Endothelial cell of umbilical vein (primary cell): Measurements from ENCODE around the gene OR1I1. TPM values are rescaled to one million over a fixed set of nuclear protein-coding genes. Genes with fewer than 3 reads are reported as not detected.

ENCODE experiments used
- BruUV-seq: library from RNA; stranded (reverse); fragments of 400-500 nt; replicated peaks from 2 replicates; lab custom pipeline; 2021; lab: Mats Ljungman, UMichigan
- CTCF ChIA-PET: fragments of 300-600, 350-600 bp; sonication (Branson Sonifier 250); formaldehyde crosslinking; loops from one replicate; lab custom pipeline; 2021; ENCODE audit warnings: antibody characterized with exemption, inconsistent platforms; lab: Charles Lee
- POLR2A ChIA-PET: fragments of 300-600, 350-600 bp; sonication (Branson Sonifier 250); formaldehyde crosslinking; loops from one replicate; lab custom pipeline; 2021; ENCODE audit warnings: antibody characterized with exemption, inconsistent platforms; lab: Charles Lee
- DNase-seq: peaks from one replicate; pipeline ENCODE4 v3.0.0-alpha.2; 2011; ENCODE audit warnings: low read depth, low spot score
- FAIRE-seq: peaks from 2 replicates; lab custom pipeline; 2011; peaks lifted over from hg19 to GRCh38; lab: Jason Lieb, UNC
- H2AFZ ChIP-seq: 2 replicates; pipeline ENCODE4 v1.6.0; 2012; ENCODE audit warnings: low read depth, low read length, control low read depth, inconsistent platforms
- H3K27ac ChIP-seq: 2 replicates; pipeline ENCODE4 v1.5.1; 2011; ENCODE audit warnings: low read depth, mild to moderate bottlenecking, control low read depth, low read length, moderate library complexity; ENCODE audit not compliant: insufficient read depth
- H3K27me3 ChIP-seq, 2 experiments: 2 replicates each; pipeline versions ENCODE4 v1.6.0 to v1.6.1; 2011; ENCODE audit warnings: low read length in 2 of 2, mixed read lengths in 1 of 2; ENCODE audit not compliant: control insufficient read depth in 2 of 2, insufficient read depth in 2 of 2
- H3K36me3 ChIP-seq, 2 experiments: 2 replicates in 1 of 2; 3 replicates in 1 of 2; pipeline ENCODE4 v1.5.1; 2011; ENCODE audit warnings: low read length in 2 of 2, mild to moderate bottlenecking in 1 of 2, moderate library complexity in 1 of 2; ENCODE audit not compliant: control insufficient read depth in 2 of 2, insufficient read depth in 2 of 2; ENCODE audit errors: extremely low read depth in 1 of 2
- H3K4me1 ChIP-seq: 3 replicates; pipeline ENCODE4 v1.5.1; 2011; ENCODE audit warnings: mild to moderate bottlenecking, low read length; ENCODE audit not compliant: control insufficient read depth, insufficient read depth; ENCODE audit errors: extremely low read depth
- H3K4me2 ChIP-seq: 2 replicates; pipeline ENCODE4 v1.6.1; 2011; ENCODE audit warnings: low read length, control low read depth, mixed read lengths; ENCODE audit not compliant: insufficient read depth
- H3K4me3 ChIP-seq, 3 experiments: fragments of 200-600 bp in 1 of 3; sonication (generic), shearing (Covaris generic) in 1 of 3; replicated peaks in 1 of 3; 2 replicates each; pipeline ENCODE4 v1.5.1; 2011 to 2016; ENCODE audit warnings: control low read depth in 3 of 3, low read length in 3 of 3, mild to moderate bottlenecking in 2 of 3, inconsistent platforms in 1 of 3, low read depth in 1 of 3, moderate library complexity in 1 of 3; ENCODE audit not compliant: insufficient read depth in 1 of 3
- H3K79me2 ChIP-seq: 2 replicates; pipeline ENCODE4 v1.6.0; 2012; ENCODE audit warnings: low read length, inconsistent platforms; ENCODE audit not compliant: control insufficient read depth, insufficient read depth
- H3K9ac ChIP-seq: replicated peaks from 2 replicates; pipeline ENCODE3; 2011; ENCODE audit warnings: low read length, control low read depth; ENCODE audit not compliant: insufficient read depth; ENCODE audit errors: extremely low read depth
- H3K9me1 ChIP-seq: replicated peaks from 3 replicates; pipeline ENCODE4 v1.6.0; 2011; ENCODE audit warnings: mild to moderate bottlenecking, low read length; ENCODE audit not compliant: control insufficient read depth, insufficient read depth; ENCODE audit errors: extremely low read depth
- H3K9me3 ChIP-seq: replicated peaks from 2 replicates; pipeline ENCODE4 v1.5.1; 2012; ENCODE audit warnings: low read length, inconsistent platforms; ENCODE audit not compliant: control insufficient read depth, insufficient read depth
- H4K20me1 ChIP-seq: replicated peaks from 2 replicates; pipeline ENCODE3; 2011; ENCODE audit warnings: mild to moderate bottlenecking, low read length; ENCODE audit not compliant: control insufficient read depth, insufficient read depth; ENCODE audit errors: extremely low read depth
- EZH2 ChIP-seq: IDR thresholded peaks from 2 replicates; pipeline ENCODE4 v1.6.1; 2012; ENCODE audit warnings: borderline replicate concordance, low read depth, mild to moderate bottlenecking, moderate library complexity, low read length, inconsistent platforms; ENCODE audit not compliant: severe bottlenecking
- FOS ChIP-seq: IDR thresholded peaks from 2 replicates; pipeline ENCODE4 v1.6.1; 2011; ENCODE audit warnings: mild to moderate bottlenecking, low read length, moderate library complexity, borderline replicate concordance; ENCODE audit not compliant: insufficient read depth
- GATA2 ChIP-seq: IDR thresholded peaks from 2 replicates; pipeline ENCODE4 v1.7.0; 2011; ENCODE audit warnings: low read depth, mild to moderate bottlenecking, moderate library complexity, mixed read lengths, low read length; ENCODE audit not compliant: insufficient read length, insufficient read depth
- JUN ChIP-seq: IDR thresholded peaks from 2 replicates; pipeline ENCODE4 v1.6.1; 2011; ENCODE audit warnings: borderline replicate concordance, low read depth; ENCODE audit not compliant: insufficient read length, insufficient read depth
- MYC ChIP-seq: IDR thresholded peaks from one replicate; pipeline ENCODE4 v1.6.1; 2011; ENCODE audit warnings: mild to moderate bottlenecking, low read depth, low read length
- POLR2A ChIP-seq: IDR thresholded peaks from 2 replicates; pipeline ENCODE4 v1.6.1; 2012; ENCODE audit warnings: low read depth, mild to moderate bottlenecking, control low read depth, low read length
- POLR2AphosphoS5 ChIP-seq: IDR thresholded peaks from 2 replicates; pipeline ENCODE4 v1.6.1; 2012; ENCODE audit warnings: low read depth, mild to moderate bottlenecking, control low read depth, low read length, moderate library complexity; ENCODE audit not compliant: insufficient read depth
- dilution Hi-C: fragments of 300-500 bp; cut with MboI; formaldehyde crosslinking; loops from one replicate; pipeline ENCODE4 v1.15.0; 2019; ENCODE audit warnings: low sequenced_read_pairs; ENCODE audit not compliant: extremely low pct_ligation_motif_present
- intact Hi-C: fragments of 100-400 bp; cut with micrococcal nuclease; formaldehyde crosslinking; loops from one replicate; pipeline ENCODE4 v1.10.0; 2022
- polyA plus RNA-seq, 4 experiments: library from polyadenylated mRNA; depleted of rRNA in 3 of 4; stranded (reverse) in 3 of 4; unstranded in 1 of 4; fragments of >200 nt; gene quantifications; 2 replicates each; pipeline versions ENCODE4 v1.2.1 to v1.2.3, GENCODE V29; 2011 to 2012; ENCODE audit warnings: missing spikeins in 1 of 4
- total RNA-seq: library from RNA; stranded (reverse); gene quantifications from 2 replicates; pipeline ENCODE4 v1.2.3, GENCODE V29; 2021
- TF ChIP-seq, protein P1 (sequence below), 2 donors: IDR thresholded peaks; 1 replicate in 1 of 2; 2 replicates in 1 of 2; pipeline ENCODE4 v1.5.1; 2011; ENCODE audit warnings: low read length in 2 of 2, mild to moderate bottlenecking in 2 of 2, moderate library complexity in 2 of 2, control low read depth in 1 of 2, inconsistent platforms in 1 of 2, low read depth in 1 of 2; ENCODE audit not compliant: insufficient read depth in 1 of 2; ENCODE audit errors: extremely low read depth in 1 of 2
- TF ChIP-seq, protein P2 (sequence below): IDR thresholded peaks from 2 replicates; pipeline ENCODE4 v1.6.1; 2011; ENCODE audit not compliant: insufficient read depth, insufficient read length

OR1I1 gene
- total and polyA plus RNA-seq, 2 donors (not counting 3 experiments of a cell fraction or from before 2014, with no cell fraction given) = not detected

DNA sequence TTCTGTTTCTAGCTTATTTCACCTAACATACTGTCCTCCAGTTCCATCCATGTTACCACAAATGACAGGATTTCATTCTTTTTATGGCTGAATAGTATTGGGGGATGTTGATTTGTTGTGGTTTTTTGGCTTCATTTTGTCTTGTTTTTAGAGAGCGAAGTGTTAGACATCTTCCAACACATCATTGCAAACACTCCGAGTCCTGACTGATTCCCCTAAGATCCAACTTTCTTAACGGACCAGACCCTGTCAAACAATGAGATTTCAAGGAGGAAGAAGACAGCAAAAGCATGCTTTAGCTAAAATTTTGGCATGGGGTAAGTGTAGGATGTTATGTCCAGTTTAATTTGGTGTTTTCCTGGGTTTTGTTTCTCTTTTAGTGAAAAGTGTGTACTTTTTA lies 36.5 kb upstream of the OR1I1 start:
- dilution Hi-C loops = no loop called here
- CTCF ChIA-PET = no interaction called here
- H3K79me2 ChIP-seq = no peaks in the 10 kb centered on the region
- H3K27me3 ChIP-seq = no peaks in the 10 kb centered on the region
- FAIRE-seq (no peak), DNase-seq (no peak)
- no TSS peak for BruUV-seq
- H3K4me3 ChIP-seq = no peak overlapping the region
- no peaks in the 10 kb centered on the region for H3K36me3 ChIP-seq
- no peaks in the 10 kb centered on the region for H4K20me1 ChIP-seq
- H3K4me2 ChIP-seq = no peak overlapping the region
- H2AFZ ChIP-seq = no peak overlapping the region
- POLR2A ChIA-PET = no interaction called here
- no peak overlapping the region for H3K9ac ChIP-seq
- no peaks in the 10 kb centered on the region for H3K9me3 ChIP-seq
- intact Hi-C loops = no loop called here
- TF ChIP-seq GATA2 (no peak), POLR2A (no peak), MYC (no peak), POLR2AphosphoS5 (no peak), JUN (no peak), EZH2 (no peak), FOS (no peak)
- TF ChIP-seq, protein P1, sequence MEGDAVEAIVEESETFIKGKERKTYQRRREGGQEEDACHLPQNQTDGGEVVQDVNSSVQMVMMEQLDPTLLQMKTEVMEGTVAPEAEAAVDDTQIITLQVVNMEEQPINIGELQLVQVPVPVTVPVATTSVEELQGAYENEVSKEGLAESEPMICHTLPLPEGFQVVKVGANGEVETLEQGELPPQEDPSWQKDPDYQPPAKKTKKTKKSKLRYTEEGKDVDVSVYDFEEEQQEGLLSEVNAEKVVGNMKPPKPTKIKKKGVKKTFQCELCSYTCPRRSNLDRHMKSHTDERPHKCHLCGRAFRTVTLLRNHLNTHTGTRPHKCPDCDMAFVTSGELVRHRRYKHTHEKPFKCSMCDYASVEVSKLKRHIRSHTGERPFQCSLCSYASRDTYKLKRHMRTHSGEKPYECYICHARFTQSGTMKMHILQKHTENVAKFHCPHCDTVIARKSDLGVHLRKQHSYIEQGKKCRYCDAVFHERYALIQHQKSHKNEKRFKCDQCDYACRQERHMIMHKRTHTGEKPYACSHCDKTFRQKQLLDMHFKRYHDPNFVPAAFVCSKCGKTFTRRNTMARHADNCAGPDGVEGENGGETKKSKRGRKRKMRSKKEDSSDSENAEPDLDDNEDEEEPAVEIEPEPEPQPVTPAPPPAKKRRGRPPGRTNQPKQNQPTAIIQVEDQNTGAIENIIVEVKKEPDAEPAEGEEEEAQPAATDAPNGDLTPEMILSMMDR (IDR thresholded peaks at IDR 0.05; ENCODE audit: extremely low read depth in 1 of 2, insufficient read depth in 1 of 2, low read depth in 1 of 2, low read length in 2 of 2) = no peak
- TF ChIP-seq, protein P2, sequence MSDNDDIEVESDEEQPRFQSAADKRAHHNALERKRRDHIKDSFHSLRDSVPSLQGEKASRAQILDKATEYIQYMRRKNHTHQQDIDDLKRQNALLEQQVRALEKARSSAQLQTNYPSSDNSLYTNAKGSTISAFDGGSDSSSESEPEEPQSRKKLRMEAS = no peak
- H3K27ac ChIP-seq = no peak overlapping the region
- H3K9me1 ChIP-seq = no peaks in the 10 kb centered on the region
- H3K4me1 ChIP-seq = no peaks in the 10 kb centered on the region
